GM19397 (cell line): ENCODE measurements around the gene TMEM185A.
"Not testable (repeated sequence)": the region's sequence is repeated elsewhere in the genome, so short reads cannot be mapped to it uniquely, and the experiment has no call there.

Source experiments
- ATAC-seq: cut with Tn5 transposase; IDR thresholded peaks from one replicate; pipeline ENCODE4 v1.9.1; 2021; ENCODE audit warnings: mild to moderate bottlenecking, moderate library complexity; ENCODE audit not compliant: unreplicated experiment

Gene TMEM185A

GRCh38 chrX:149631234-149632165, at the start of gene TMEM185A:
TSS of gene TMEM185A (minus strand) at chrX:149631792. CDS start at chrX:149631580, 212 bp downstream.
- ATAC-seq = peak; percentile 93

- ATAC-seq = no peak
Measured at GRCh38 chrX:149681182-149681581, 49.6 kb upstream of the TMEM185A start.

GRCh38 chrX:149679164-149679678, 47.6 kb upstream of the TMEM185A start:
- ATAC-seq = not testable (repeated sequence)

GRCh38 chrX:149675554-149675953, 44.0 kb upstream of the TMEM185A start:
- not testable (repeated sequence) for ATAC-seq

- not testable (repeated sequence) for ATAC-seq
Measured at GRCh38 chrX:149675088-149675487, 43.5 kb upstream of the TMEM185A start.

GRCh38 chrX:149660613-149661012, 29.0 kb upstream of the TMEM185A start:
- not testable (repeated sequence) for ATAC-seq

GRCh38 chrX:149656260-149656884, 24.8 kb upstream of the TMEM185A start:
- ATAC-seq = not testable (repeated sequence)

- ATAC-seq = no peak
Measured at GRCh38 chrX:149652232-149652981, 20.8 kb upstream of the TMEM185A start.

- ATAC-seq = no peak
Measured at GRCh38 chrX:149650162-149650561, 18.6 kb upstream of the TMEM185A start.

- ATAC-seq = no peak
Measured at GRCh38 chrX:149648932-149649331, 17.3 kb upstream of the TMEM185A start.

- no peak for ATAC-seq
Measured at GRCh38 chrX:149647505-149647904, 15.9 kb upstream of the TMEM185A start.

- no peak for ATAC-seq
Measured at GRCh38 chrX:149643496-149643895, 11.9 kb upstream of the TMEM185A start.

GRCh38 chrX:149641835-149642234, 10.2 kb upstream of the TMEM185A start:
- ATAC-seq = no peak

GRCh38 chrX:149641432-149641831, 9.8 kb upstream of the TMEM185A start:
- no peak for ATAC-seq

GRCh38 chrX:149639568-149639967, 8.0 kb upstream of the TMEM185A start:
- ATAC-seq = no peak

- no peak for ATAC-seq
Measured at GRCh38 chrX:149638860-149639259, 7.3 kb upstream of the TMEM185A start.

GRCh38 chrX:149633511-149633910, 1.9 kb upstream of the TMEM185A start:
- no peak for ATAC-seq

- ATAC-seq = no peak
Measured at GRCh38 chrX:149630681-149631233, 835 bp downstream of the TMEM185A start.

- no peak for ATAC-seq
Measured at GRCh38 chrX:149629730-149630387, 1.7 kb downstream of the TMEM185A start.

GRCh38 chrX:149628768-149629167, 2.8 kb downstream of the TMEM185A start:
- no peak for ATAC-seq
